ENCODE results near the gene MAST2. TPM values are rescaled to one million over a fixed set of nuclear protein-coding genes. Genes with fewer than 3 reads are reported as not detected.

The MAST2 gene
- total and polyA plus RNA-seq, 9 of the 15 experiments (the other 6 are each of a cell fraction or from before 2014, with no cell fraction given), result 0.73 to 32.0 (median 17.8) TPM

GRCh38 chr1:45930258-45931150, 127.1 kb downstream of the MAST2 start (continued):
- TF ChIP-seq CHAMP1 (IDR thresholded peaks at IDR 0.05) (no peak), ZNF740 (CRISPR knock-in tag; IDR thresholded peaks at IDR 0.05) (no peak), ZNF740 (tag; IDR thresholded peaks at IDR 0.05) (no peak), MLLT1 (IDR thresholded peaks at IDR 0.05) (peak in 1 of 2 experiments; percentile 36; a peak in 2 of 4 replicates), KLF10 (CRISPR knock-in tag; IDR thresholded peaks at IDR 0.05) (no peak), ELF4 (CRISPR knock-in tag; IDR thresholded peaks at IDR 0.05) (no peak), TARDBP (IDR thresholded peaks at IDR 0.05) (no peak), E2F4 (CRISPR knock-in tag; IDR thresholded peaks at IDR 0.05; ENCODE audit: low read depth) (no peak), CBFA2T2 (conservative IDR thresholded peaks at IDR 0.05) (peak; percentile 52), SNAPC5 (CRISPR knock-in tag; IDR thresholded peaks at IDR 0.05) (no peak), VEZF1 (CRISPR knock-in tag; IDR thresholded peaks at IDR 0.05) (no peak), ZNF780A (CRISPR knock-in tag; IDR thresholded peaks at IDR 0.05) (no peak), UBTF (IDR thresholded peaks at IDR 0.05; ENCODE audit: borderline replicate concordance in 1 of 2, low read depth in 2 of 2, low read length in 2 of 2) (no peak), ADNP (tag; IDR thresholded peaks at IDR 0.05) (no peak; the same call in 1 of the 2 replicates), USF2 (CRISPR knock-in tag; IDR thresholded peaks at IDR 0.05) (no peak)
